RPMI8226 (cell line): ENCODE data around the gene G0S2.

Experiments
- DNase-seq: peaks from one replicate; pipeline ENCODE4 v3.0.0-alpha.2; 2015

Gene G0S2

DNA sequence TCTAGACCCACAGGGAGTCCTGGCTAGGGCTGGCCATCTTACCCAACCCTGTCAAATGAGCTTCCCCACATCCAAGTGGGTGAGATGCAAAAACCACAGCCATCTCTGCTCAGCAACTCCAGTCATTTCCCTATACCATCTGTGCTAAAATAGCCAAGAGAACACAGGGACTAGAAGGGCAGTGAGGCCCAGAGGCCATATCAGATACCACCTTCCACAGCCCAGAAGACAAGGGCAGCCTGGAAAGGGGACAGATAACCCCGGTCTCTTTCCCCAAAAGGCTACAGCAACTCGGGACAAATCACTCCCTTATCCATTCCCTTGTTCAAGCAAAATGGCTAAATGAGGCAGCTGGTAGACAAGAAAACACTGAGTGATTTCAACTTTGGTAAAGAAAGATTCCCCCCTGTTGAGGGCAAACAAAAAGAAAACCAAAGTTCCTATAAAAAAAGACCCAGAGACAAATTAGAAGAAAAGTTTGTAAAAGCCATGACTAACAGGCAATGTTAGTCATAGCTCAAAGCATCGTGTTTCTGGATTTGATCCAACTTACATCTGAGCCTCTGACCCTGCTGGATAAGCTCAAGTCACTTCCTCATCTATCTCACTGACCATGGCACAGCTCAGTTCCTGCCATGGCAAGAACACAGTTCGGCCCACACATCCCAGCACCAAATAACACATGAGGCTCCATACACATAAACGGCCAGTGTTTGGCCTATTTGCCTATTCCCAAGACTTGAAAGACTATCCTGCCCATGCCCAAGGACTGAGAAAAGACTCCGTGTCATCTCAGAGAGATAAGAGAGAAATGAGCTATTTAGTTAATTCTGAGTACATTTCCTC lies 26.1 kb upstream of the G0S2 start:
- DNase-seq: peak; percentile 85

DNA sequence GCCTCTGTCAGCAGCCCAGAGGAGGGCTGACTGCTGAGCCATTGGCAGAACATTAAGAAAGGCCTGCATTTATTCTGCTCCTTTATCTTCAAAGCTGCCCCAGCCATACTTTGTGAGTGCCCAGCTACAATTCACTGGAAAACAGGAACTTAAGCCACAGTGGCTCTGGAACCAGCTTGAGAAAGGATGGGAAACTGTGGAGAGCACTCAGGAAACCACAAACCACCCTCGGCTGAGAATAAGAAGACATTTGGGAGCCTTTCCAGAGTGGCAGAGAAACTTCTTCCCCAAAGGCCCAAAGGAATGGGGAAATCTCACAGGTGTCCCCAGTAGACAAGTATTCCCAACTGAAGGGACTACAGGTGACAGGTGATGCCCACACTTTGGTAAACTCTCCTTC lies 24.8 kb upstream of the G0S2 start:
- DNase-seq: no peak

DNA sequence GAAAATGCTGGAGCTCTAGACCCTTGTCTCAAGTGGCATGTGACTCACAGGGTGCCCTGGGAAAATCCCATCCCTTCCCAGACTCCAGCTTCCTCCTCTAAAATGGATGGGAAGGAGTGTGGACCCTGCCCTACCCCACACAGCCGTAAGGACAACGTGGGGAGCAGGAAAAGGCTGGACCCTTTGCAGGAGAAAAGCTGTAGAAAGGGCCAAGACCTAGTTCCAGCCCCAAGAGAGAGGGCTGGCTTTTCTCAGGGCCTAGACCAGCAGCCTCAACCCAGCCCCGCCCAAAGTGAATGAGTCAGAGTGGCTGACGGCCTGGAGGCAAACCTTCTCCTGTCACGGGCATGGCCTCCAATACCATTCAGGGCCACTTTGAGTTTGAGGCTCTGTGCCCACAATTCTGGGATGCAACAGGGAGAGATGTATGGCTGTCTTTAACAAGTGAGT lies 24.0 kb upstream of the G0S2 start:
- peak; percentile 86 for DNase-seq

DNA sequence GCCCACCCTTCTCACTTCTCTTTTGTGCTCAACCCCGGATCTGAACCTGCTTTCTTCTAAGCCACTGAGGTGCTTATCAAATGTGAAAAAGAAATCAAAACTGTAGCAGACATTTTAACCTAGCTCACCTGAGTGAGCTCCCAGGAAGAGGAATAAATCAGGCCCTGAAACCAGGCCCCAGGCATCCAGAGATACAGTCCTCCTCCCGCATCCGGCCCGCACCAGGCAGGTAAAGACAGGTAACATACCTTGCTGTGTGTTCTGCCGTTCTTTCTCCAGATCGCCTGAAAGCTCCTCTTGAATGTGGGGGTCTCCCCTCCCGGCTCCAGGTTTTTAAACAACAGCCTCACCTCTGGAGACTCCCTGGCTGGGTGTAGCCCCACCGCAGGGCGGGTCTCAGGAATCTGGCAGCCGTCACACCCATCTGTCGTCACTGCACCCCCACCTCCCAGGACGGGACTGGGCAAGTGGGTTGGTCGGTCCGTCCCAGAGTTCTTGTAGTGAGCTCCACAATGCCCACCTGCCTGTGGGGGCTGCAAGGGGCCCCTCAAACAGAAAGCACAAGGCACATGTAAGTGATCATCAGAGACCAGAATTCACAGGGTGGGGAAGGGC lies 23.0 kb upstream of the G0S2 start, which contains the start of gene LAMB3:
LAMB3 (minus strand) TSS at position 305 of the 615 bp plus-strand sequence. CDS start 1,481 bp downstream, outside the sequence.
- DNase-seq: no peak

DNA sequence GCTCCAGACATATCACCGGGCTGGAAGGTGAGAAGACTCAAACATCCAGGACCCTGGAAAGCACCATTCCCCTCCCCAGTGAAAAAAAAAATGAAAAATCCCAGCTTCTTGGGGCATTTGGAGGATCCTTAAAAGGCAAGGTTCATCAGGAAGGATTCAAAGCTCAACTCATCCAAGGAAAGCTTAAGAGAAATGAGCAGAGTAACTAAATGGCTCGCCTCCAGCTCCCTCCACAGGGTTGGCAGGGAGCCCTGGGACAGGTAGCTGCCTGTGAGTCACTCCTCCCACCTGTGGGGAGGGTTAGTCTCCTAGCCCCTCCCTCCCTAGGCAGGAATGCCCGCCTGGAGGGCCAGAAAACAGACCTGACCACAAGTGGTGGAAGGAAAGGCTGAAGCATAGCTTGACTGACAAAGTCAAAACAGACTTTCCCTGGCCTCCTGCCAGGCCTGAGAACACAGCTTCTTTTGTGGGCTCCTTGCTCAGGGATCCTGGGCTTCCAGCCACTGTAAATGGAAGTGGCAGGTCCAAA lies 22.3 kb upstream of the G0S2 start:
- peak; percentile 99 for DNase-seq

DNA sequence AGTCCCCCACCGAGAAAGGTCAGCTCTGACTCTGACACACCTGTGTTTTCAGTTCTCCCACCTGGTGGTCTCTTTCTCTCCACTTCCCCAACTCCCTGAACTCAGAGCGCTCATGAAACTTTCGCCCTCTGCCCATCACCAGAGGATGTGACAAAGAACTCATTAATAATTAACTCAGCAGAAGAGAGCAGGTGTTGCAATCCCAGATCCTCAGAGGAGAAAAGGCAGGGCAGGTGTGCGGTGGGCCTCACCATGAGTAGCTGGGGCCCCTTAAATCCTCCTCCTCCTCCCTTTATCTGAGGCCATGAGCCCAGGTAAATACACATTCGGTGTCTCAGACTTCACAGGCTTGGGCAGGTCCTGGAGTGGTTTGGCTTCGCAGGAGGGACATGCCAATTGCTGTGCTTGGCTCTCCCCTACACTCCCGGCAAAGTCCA lies 21.3 kb upstream of the G0S2 start:
- peak; percentile 62 for DNase-seq

DNA sequence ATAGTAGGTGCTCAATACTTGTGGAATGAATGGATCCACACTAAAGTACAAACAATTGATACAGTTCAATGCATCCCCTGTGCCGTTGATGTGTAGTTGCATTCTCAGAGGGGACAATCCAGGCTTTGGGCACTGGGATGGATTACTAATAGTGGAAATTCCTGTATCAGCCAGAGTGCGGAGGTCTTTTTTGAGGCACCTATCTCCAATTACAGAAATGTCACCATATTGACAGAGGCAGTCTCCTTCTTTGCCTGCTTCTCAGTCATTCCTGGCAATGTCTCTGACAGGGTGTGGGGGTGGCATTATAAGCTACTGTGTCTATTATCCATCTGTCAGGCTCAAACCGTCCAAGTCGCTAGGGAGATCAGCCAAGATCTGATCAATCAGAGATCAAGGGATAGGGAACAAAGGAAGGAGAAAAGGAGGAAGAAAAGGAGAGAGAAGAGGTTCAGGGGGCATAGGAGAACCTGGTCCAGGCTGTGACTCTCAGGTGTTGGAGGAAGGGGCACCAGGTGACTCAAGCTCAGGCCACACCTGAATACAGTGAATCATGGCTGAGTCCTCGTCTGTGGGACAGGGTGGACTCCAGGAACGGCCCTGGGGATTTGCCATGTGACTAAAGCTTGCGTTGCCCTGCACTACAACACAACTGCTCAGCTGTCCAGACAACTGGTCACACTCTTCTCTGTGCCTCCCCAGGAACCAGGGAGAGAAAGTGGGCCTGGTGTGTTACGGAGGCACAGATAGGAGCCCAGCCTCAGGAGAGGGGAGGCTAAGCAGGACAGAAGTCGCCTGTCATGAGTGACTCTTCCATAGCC lies 19.6 kb upstream of the G0S2 start:
- DNase-seq: no peak

DNA sequence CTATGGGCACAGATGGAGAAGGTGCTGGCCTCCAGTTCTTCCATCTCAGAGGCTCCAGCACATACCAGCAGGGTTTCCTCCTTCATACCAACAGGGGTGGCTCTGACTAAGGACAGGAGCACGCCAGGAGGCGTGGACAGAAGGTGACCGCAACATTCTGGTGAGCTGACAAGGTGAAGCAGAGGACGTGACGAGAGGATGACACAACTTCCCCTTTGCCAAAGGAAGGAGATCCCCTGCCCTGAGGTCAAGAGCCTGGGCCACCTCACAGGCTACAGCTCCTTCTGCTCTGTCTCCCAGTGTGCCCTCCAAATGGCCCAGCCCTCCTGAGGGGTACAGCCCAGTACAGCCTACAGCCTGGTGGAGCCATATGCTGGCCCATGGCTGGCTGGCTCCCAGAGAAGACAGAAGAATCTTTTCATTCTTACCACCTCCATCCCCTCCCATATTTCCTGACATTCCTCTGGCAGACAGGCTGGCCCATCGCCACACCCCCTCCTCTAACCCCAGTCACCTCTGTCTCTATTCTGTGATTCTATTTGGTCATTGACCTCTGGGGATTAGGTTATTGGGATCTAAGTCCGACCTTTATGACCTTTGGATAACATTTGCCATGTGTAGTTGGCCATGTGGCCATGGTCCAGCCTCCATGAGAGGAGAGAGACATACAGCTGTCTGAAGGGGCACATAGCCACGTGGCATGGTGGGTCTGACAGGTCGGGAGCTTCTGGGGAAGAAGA lies 17.9 kb upstream of the G0S2 start:
- peak; percentile 41 for DNase-seq

DNA sequence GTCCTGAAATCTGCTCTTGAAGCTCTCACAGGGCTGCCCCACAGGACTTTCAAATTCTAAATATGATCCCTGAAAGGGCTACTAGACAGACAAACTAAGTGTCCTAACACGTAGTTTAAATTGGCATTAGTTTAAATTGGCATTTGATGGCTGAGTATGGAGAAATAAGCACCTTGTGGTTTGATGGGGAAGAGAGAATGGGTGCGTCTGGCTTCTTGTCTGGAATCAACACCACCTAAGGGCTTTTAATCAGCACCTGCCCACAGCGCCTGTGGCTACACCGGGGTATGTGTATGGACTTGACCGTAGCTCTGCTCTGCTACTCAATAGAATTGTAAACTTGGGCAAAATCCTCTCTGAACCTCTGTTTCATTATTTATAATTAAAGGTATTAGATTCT lies 17.3 kb upstream of the G0S2 start:
- peak; percentile 34 for DNase-seq

DNA sequence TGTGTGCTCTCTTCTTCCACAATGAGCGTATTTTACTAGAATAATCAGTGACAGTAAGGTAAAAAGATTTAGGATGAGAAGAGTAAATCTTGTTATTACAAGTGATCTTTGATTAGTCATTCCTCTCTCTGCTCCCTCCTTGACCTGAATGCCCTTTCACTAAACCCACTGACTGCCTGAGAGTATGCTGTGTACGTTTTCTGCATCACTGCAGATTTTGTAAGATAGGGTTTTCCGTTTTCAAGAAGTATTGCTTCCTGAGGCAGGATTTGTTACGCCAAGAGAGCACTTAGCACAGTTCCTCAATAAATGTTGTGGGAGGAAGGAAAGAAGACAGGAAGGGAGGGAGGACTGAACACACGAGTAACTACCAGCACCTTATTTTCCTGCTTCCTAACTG lies 15.3 kb upstream of the G0S2 start:
- DNase-seq: peak; percentile 70

DNA sequence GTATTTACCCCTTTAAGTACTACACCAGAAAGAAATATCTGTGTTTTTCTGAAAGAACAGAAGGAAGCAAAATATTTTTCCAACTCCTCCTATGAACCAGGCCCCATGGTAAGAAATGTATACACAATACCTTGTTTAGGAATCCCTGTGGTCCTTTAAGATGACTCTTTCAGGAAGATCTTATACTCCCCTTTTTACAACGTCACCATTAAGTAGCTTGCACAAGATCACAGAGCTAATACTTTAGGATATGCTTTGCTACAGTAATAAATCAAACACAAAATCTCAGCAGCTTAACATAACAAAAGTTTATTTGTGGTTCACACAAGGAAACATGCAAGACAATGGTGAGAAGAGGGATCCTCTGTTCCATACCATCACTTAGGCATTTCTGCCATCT lies 14.1 kb upstream of the G0S2 start:
- no peak for DNase-seq

DNA sequence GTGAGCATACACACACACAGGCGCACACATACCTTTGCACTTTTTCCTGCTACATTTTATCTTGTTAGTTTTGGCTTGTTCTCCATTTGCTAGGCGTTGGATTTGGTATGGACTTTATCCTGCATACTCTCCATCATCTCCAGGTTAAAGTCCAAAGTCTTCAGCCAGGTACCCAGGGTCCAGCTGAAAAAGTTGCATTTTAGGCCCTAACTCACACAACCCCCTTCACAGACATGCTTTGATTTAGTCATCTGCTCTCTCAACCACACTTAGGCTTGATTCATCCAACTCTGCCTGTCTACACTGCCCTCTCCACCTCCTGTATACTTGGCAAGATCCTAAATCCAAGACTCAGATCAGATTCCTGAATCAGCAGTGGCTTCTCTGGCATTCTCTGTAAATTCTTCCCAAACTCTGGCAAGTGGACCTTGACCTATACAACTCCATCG lies 12.3 kb upstream of the G0S2 start:
- no peak for DNase-seq

DNA sequence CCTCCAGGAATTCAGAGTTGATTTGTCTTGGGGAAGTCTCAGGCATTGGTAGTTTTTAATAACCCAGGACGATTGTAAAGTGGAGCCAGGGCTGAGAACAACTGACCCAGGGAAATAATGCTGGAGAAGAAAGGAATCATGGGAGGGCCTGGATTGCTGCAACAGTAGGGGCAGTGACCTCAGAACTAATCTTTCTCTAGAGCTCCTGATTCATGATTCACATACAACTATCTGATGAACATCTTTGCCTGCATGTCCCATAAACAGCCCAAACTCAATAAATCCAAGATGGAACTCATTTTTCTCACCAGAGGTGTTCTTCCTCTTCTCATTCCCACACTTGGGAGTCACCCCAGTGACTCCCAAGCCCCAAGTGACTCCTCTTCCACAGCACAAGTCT lies 8.1 kb upstream of the G0S2 start:
- DNase-seq: no peak

DNA sequence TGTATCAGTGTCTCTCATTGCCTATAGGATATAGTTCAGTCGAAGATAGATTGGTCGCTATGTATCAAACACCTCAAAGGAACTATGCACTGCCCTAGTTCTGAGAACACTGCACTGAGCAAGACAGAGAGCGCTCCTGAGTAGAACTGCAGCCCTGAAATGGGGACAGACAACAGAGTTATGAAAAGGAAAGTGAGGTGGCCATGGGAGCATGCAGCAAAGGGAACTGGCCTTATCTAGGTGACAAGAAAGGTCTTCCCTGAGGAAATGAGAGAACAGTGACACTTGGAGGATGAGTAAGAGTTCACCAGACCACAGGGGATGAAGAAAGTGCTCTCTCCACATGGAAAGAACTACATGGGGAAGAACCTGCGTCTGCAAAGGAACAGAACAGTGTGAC lies 7.5 kb upstream of the G0S2 start:
- DNase-seq: no peak

DNA sequence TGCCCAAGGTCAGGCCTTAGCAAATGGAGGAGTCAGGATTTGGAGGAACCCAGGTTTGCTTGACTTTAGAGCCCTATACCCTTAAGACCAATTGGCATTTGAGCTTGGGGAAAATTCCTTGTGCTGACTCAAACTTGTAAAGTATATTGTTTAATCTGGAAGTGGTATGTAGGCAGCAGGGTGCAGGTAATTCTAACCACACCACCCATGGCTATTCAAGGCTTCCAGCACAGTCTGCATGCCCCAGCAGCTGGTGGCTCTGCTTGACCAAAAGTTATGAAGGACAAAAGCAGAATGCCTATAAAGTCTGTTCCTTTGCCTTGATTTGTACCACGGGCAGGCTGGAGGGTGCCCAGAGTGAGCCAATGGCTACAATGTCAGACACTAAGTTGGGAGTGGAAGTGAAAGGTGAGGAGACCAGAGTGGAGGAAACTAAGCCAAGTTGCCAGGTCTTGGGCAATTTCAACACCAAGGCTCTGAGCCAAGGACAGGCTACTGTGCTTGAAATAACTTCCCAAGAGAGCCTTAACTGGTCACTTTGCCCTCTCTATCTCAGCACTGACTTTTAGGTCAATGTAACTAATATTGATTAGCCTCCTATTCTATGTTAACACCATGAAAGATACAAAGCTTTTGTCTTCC lies 4.7 kb upstream of the G0S2 start:
- no peak for DNase-seq

DNA sequence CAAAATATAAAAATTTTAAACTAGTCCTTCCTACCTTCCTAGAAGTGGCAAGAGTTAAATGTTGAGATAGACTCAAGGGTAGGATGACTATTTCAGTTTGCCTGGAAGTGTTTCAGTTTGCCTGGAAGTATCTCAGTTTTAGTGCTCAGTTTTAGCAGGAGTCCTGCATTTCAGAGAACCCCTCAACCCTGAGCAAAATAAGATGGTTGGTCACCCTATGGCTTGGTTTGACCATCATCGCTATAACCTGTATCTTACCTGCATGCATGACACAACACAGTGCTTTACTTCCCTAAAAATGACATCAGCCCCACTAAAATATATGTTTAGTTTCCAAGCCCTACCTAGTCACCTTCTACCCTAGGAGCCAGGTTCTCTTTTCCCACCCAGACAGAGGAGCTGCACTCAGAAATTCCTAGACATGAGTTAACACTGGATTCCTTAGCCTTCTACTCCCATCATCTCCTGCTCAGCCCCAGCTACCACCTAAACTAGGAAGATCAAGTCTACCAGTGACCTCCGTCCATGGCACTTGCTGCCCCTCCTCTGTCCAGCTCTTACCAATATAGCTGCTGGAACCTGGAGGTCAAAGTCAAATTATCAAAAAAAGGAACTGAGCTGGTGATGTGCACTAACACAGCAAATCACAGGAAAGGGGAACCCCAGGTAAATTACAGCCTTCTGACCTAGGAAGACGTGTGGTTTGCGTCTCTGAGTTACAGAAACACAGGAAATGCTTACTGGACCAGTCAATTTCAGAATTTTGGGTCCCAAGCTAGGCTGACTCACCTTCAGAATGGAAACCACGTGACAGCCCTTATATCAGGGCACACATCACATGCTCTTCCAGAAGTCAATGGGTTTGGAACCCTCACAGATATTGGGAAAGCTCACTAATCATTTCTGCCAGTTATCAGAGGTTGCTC lies 2.2 kb upstream of the G0S2 start:
- peak; percentile 83 for DNase-seq

DNA sequence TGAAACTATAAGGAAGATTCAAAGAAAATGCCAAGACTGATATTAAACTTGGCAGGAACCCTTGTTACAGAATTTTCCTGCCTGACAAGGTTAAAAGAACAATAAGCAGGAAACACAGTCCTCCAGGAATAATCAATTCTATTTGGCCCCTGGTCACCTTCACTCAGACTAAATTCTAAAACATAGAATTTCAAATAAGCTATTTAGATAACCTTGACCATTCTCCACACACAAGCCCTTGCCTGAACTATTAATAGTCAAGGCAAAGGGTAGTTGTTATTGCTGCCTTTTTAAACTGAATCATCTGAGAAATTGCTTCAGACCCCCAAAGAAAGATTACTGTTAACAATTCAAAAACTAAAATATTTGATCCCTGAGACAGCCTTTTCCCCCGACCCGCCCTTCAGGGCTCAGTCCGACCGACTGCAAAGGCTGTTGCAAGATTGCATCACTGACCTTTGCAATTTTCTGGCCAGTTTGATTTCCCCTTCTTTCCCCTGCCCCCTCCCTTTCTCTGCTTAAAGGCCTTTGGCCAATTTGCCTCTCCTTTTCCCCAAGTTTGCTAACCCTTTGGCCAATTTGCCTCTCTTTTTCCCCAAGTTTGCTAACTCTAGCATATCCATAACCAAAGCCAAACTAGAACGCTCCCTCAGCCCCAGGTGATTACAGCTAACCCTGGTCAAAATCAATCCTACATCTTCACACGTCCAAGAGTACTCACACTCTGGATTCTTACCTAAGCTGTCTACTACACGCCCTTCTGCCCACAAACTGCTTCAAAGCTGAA lies 1.4 kb upstream of the G0S2 start:
- no peak for DNase-seq

DNA sequence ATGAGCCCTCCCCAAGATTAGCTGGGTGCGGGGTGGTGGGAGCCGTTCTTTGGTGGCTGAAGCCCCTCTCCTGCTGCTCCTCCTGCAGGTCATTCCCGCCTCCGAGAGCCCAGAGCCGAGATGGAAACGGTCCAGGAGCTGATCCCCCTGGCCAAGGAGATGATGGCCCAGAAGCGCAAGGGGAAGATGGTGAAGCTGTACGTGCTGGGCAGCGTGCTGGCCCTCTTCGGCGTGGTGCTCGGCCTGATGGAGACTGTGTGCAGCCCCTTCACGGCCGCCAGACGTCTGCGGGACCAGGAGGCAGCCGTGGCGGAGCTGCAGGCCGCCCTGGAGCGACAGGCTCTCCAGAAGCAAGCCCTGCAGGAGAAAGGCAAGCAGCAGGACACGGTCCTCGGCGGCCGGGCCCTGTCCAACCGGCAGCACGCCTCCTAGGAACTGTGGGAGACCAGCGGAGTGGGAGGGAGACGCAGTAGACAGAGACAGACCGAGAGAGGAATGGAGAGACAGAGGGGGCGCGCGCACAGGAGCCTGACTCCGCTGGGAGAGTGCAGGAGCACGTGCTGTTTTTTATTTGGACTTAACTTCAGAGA lies 448 bp downstream of the G0S2 start:
- no peak for DNase-seq

DNA sequence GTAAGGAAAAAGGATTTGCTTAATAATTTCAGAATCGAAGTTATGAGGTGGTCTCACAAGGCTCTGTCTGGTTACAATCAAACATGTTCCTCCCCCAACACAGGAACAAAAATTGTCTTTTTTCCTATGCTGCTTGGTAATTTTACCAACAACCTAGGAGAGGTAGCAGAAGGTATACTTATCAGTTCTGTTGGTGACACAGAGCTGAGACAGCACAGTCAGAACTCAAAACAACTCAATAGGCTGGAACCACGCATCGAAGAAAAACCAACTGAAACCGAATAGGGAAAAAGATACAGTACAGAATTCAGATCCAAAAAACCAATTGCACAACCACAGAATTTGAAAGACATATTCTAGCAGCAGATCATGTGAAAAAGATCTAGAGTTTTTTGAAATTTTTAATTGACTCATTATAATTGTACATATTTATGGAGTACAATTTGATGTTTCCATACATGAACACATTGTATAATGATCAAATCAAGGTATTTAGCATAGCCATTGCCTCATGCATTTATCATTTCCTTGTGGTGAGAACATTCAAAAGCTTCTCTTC lies 3.8 kb downstream of the G0S2 start:
- no peak for DNase-seq
